Kidney (tissue), 14 donors: ENCODE data around the gene AFG3L2. TPM values are rescaled to one million over a fixed set of nuclear protein-coding genes. Genes with fewer than 3 reads are reported as not detected.
"Not testable (repeated sequence)": the region's sequence is repeated elsewhere in the genome, so short reads cannot be mapped to it uniquely, and the experiment has no call there.

ENCODE experiments used
- DNase-seq, 5 donors: peaks; one replicate each; pipeline ENCODE4 v3.0.0-alpha.2; 2013 to 2020
- FAIRE-seq: peaks from 2 replicates; lab custom pipeline; 2012; peaks lifted over from hg19 to GRCh38; lab: Jason Lieb, UNC
- H3K27ac ChIP-seq, 2 donors: one replicate each; pipeline ENCODE4 v1.7.0; 2013; ENCODE audit warnings: low read depth in 2 of 2, low read length in 2 of 2, inconsistent platforms in 1 of 2
- H3K27me3 ChIP-seq: one replicate; pipeline ENCODE4 v1.7.1; 2013; ENCODE audit warnings: low read length, inconsistent platforms; ENCODE audit not compliant: control insufficient read depth, insufficient read depth
- H3K36me3 ChIP-seq, 3 donors: one replicate each; pipeline versions ENCODE4 v1.7.0 to v1.7.1; 2013; ENCODE audit warnings: low read length in 3 of 3, control low read depth in 1 of 3, inconsistent platforms in 1 of 3; ENCODE audit not compliant: insufficient read depth in 3 of 3, control insufficient read depth in 2 of 3
- H3K4me1 ChIP-seq, 3 donors: one replicate each; pipeline versions ENCODE4 v1.7.0 to v1.7.1; 2013; ENCODE audit warnings: low read length in 3 of 3, inconsistent platforms in 1 of 3, low read depth in 1 of 3; ENCODE audit not compliant: control insufficient read depth in 2 of 3, insufficient read depth in 2 of 3
- H3K4me3 ChIP-seq, 3 donors: one replicate each; pipeline versions ENCODE4 v1.7.0 to v1.8.1; 2013; ENCODE audit warnings: low read length in 3 of 3, control low read depth in 1 of 3, inconsistent platforms in 1 of 3
- H3K9ac ChIP-seq, 3 donors: one replicate each; pipeline versions ENCODE4 v1.7.0 to v1.7.1; 2013; ENCODE audit warnings: low read length in 3 of 3, control low read depth in 1 of 3, inconsistent platforms in 1 of 3
- H3K9me3 ChIP-seq, 3 donors: one replicate each; pipeline versions ENCODE4 v1.7.0 to v1.7.1; 2013; ENCODE audit warnings: low read length in 3 of 3, control low read depth in 1 of 3, inconsistent platforms in 1 of 3; ENCODE audit not compliant: control insufficient read depth in 2 of 3, insufficient read depth in 1 of 3
- intact Hi-C: fragments of 100-400 bp; cut with DNase I; formaldehyde crosslinking; loops from one replicate; pipeline ENCODE4 v1.11.1; 2022
- polyA plus RNA-seq: library from polyadenylated mRNA; stranded (reverse); fragments of 350-450 nt; fragmentation: Illumina TruSeq; extraction: RNeasy Lipid Tissue Mini Kit (QIAGEN cat#74804); gene quantifications from one replicate; pipeline ENCODE4 v1.2.3, GENCODE V29; 2014; ENCODE audit warnings: low read depth, low replicate concordance; ENCODE audit not compliant: insufficient read depth
- total RNA-seq: library from RNA; stranded (reverse); fragmentation: NEBNext Ultra II Directional; extraction: Animal tissue kit (Norgen Biotek cat#: 25700); gene quantifications from one replicate; pipeline ENCODE4 v1.2.1, GENCODE V29; 2021
- TF ChIP-seq, protein P1 (sequence below): IDR thresholded peaks from 3 replicates; pipeline ENCODE4 v1.5.1; 2012; ENCODE audit warnings: mild to moderate bottlenecking, moderate library complexity, borderline replicate concordance; ENCODE audit not compliant: insufficient read depth; ENCODE audit errors: extremely low read depth
- donor health status: control.
- donor health status: control.
- donor health status: control.
- donor health status: control.
- donor health status: control.
- donor health status: DM: yes; HTN: yes; CAD: no.
- donor health status: Normal renal cell carcinoma (clear cell type).

AFG3L2 gene
- total and polyA plus RNA-seq, 2 donors from 2014 or later, result 55.9 to 62.7 TPM

DNA sequence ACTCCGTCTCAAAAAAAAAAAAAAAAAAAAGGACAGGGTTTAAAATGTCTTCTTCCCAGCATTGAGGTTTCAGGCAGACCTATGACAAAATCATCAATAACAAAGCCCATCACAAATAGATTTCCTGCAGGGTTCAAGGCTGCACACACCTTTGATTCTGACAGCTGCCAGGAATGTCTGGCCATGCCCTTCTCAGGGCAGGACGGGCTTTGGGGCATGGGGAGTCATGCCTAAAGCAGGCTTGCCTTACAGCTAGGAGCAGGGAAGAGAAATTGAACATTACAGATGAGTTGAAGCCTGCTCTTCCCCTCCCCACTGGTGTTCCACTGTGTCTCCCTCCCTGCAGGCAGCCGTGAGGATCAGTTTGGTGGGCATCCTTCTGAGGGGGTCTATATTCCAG, 34.4 kb upstream of the AFG3L2 start:
- Histone ChIP-seq H3K9me3 (no peaks in the 10 kb centered on the region), H3K27me3 (no peaks in the 10 kb centered on the region), H3K4me1 (peaks cover 0 to 7% (median 0%) of the 10 kb centered on the region in 3 donors), H3K27ac (no peak overlapping the region), H3K9ac (no peak overlapping the region), H3K36me3 (no peaks in the 10 kb centered on the region), H3K4me3 (no peak overlapping the region)
- FAIRE-seq, result no peak
- intact Hi-C loops, result no loop called here
- TF ChIP-seq, protein P1, sequence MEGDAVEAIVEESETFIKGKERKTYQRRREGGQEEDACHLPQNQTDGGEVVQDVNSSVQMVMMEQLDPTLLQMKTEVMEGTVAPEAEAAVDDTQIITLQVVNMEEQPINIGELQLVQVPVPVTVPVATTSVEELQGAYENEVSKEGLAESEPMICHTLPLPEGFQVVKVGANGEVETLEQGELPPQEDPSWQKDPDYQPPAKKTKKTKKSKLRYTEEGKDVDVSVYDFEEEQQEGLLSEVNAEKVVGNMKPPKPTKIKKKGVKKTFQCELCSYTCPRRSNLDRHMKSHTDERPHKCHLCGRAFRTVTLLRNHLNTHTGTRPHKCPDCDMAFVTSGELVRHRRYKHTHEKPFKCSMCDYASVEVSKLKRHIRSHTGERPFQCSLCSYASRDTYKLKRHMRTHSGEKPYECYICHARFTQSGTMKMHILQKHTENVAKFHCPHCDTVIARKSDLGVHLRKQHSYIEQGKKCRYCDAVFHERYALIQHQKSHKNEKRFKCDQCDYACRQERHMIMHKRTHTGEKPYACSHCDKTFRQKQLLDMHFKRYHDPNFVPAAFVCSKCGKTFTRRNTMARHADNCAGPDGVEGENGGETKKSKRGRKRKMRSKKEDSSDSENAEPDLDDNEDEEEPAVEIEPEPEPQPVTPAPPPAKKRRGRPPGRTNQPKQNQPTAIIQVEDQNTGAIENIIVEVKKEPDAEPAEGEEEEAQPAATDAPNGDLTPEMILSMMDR, result no peak
- DNase-seq, result no peak

DNA sequence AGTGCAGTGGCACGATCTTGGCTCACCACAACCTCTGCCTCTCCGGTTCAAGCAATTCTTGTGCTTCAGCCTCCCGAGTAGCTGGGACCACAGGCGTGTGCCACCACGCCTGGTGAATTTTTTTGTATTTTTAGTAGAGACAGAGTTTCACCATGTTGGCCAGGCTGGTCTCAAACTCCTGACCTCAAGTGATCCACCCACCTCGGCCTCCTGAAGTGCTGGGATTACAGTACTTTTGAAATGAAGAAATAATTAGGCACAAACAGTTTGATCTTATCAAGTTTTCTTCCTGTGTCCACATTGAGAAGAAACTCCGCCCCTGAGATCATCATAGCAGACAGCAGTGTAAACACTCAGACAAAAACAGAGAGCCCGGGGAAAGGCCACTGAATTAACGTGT, 33.7 kb upstream of the AFG3L2 start:
- H3K9me3 ChIP-seq, H3K27me3 ChIP-seq, H3K27ac ChIP-seq, H3K4me1 ChIP-seq, FAIRE-seq, H3K9ac ChIP-seq, H3K4me3 ChIP-seq, intact Hi-C loops, DNase-seq, H3K36me3 ChIP-seq: not testable (repeated sequence)

DNA sequence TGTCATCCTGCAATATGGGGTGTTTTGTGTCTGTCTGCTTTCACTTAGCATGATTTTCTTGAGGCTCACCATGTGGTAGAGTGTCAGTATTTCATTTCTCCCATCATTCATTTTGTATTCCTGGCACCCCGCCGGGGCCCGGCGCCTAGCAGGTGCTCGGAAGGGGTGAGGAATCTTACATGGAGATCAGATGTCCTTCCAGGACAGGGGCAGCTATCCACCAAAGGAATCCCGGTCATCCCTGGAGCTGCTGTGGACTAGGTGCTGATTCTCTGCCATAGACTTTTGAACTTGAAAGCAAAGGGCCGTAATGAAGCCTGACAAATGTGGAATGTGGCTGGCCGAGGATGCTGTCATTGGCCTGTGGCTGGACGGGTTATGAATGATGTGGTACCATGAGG, 33.1 kb upstream of the AFG3L2 start:
- no peaks in the 10 kb centered on the region for H3K9me3 ChIP-seq
- H3K4me1 ChIP-seq, result peaks cover 0 to 4% (median 0%) of the 10 kb centered on the region in 3 donors

DNA sequence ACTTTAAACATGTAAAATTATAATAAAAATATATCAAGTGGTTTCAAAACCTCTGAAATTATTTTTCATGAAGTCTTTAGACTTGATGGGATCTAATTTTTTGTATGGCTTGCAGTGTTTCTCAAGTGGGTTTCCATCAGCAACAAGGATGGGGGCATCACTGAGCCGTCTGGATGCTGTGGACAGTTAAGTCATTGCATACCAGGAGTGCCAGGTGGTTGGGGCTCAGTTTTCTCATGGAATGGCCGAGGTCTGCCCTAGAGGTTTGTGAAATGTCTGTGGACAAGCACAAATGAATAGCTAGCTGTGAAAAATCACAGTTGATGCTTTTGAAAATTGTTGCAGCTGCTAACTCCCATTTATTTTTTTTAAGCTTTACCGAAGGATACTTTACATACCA, 32.4 kb upstream of the AFG3L2 start:
- Histone ChIP-seq H3K9ac (no peak overlapping the region), H3K4me3 (no peak overlapping the region), H3K9me3 (no peaks in the 10 kb centered on the region), H3K36me3 (no peaks in the 10 kb centered on the region), H3K27me3 (no peaks in the 10 kb centered on the region), H3K4me1 (peaks cover 0 to 4% (median 0%) of the 10 kb centered on the region in 3 donors), H3K27ac (no peak overlapping the region)
- FAIRE-seq, result no peak
- intact Hi-C loops, result no loop called here
- peak in 2 of 5 donors; percentile 51 to 54 for DNase-seq
- TF ChIP-seq, protein P1, result no peak

More for the DNA sequence above, 33.1 kb upstream of the AFG3L2 start:
- DNase-seq (no peak), FAIRE-seq (no peak)
- no peaks in the 10 kb centered on the region for H3K36me3 ChIP-seq
- no peaks in the 10 kb centered on the region for H3K27me3 ChIP-seq
- no peak overlapping the region for H3K9ac ChIP-seq
- H3K4me3 ChIP-seq, result no peak overlapping the region
- intact Hi-C loops, result no loop called here
- TF ChIP-seq, protein P1, result no peak
- no peak overlapping the region for H3K27ac ChIP-seq
